NCI-H2227 (cell line): ENCODE data around the gene MYL6.

Source experiments
- DNase-seq: peaks from one replicate; lab custom pipeline; 2025; ENCODE audit not compliant: unreplicated experiment; lab: John Stamatoyannopoulos, UW

MYL6 gene

DNA sequence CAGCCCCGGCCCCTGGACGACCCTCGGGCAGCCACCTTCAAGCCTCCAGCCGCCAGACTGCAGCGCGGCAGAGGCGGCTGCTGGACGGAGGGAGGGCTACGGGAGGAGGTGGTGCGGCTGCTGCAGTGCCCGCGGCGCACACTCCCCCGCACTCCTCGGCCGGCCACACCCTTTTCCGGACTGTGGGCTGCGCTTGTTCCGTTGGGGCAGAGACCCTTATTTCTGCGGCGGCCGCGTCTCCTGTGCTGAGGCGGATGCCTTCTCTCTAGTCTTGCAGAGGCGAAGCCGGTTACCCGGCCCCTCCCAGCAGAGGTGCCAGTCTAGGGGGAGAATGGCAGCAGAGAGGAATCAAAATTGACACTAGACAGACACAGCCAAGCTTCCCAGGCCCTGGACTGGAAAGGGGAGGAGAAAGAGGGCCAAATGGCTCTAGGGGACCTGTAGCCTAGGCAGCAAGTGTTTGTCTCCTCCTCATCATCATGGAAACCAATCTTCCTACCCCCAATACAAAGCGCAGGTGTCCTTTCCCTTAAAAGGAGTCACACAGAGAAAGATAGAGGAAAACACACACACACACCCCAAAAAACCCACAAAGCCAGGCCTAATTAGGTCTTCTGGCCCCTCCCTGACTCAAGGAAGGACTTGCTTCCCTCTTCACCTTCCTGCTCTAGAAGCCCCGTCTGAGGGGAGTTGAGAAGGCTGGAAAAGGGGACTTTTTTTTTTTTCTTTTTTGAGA, 28.8 kb upstream of the MYL6 start:
- peak; percentile 71 for DNase-seq

DNA sequence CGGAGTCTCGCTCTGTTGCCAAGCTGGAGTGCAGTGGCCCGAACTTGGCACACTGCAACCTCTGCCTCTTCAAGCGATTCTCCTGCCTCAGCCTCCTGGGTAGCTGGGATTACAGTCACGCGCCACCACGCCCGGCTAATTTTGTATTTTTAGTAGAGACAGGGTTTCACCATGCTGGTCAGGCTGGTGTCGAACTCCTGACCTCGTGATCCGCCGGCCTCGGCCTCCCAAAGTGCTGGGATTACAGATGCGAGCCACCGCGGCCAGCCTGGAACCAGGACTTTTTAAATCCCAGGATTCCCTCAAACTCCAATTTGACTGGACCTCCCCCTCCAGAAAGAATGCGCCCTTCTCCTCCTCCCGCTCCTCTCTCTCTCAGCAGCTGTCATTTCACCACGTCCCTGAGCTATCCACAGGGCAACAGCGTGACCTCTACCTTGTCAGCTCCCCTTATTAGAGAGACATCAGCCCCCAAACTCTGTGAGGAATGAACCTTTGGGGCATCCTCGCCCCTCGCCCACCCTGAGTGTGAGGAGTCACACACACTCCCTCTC, 28.1 kb upstream of the MYL6 start:
- DNase-seq, result no peak

DNA sequence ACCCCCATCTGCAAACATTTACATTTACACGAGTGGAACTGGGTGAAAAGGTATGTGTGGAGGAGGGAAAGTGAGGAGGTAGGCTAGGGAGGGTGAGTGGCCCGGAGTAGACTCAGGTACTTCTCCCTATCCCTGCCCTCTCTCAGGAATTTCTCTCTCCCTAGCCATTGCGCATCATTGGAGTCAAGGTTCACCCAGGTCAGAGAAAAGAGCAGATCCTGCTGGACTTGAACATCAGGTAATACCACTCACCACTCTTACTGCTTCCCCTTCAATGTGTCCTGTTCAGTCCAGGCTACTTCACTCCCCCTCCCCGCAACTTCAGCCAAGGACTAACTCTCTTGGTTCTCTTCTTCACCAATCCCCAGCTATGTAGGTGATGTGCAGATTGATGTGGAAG, 27.3 kb upstream of the MYL6 start:
- no peak for DNase-seq

DNA sequence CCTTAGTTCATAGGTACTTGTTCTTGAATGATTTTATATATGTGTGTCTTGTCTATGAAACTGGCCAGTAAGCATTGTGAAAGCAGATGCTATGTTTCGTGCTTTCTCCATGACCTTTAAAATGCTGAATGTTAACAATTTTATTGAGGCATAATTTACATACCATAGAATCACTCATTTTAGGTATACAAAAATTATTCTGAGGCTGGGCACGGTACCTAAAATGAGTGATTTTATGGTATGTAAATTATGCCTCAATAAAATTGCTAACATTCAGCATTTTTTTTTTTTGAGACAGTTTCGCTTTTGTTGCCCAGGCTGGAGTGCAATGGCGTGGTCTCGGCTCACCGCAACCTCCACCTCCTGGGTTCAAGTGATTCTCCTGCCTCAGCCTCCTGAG, 23.3 kb upstream of the MYL6 start:
- no peak for DNase-seq

DNA sequence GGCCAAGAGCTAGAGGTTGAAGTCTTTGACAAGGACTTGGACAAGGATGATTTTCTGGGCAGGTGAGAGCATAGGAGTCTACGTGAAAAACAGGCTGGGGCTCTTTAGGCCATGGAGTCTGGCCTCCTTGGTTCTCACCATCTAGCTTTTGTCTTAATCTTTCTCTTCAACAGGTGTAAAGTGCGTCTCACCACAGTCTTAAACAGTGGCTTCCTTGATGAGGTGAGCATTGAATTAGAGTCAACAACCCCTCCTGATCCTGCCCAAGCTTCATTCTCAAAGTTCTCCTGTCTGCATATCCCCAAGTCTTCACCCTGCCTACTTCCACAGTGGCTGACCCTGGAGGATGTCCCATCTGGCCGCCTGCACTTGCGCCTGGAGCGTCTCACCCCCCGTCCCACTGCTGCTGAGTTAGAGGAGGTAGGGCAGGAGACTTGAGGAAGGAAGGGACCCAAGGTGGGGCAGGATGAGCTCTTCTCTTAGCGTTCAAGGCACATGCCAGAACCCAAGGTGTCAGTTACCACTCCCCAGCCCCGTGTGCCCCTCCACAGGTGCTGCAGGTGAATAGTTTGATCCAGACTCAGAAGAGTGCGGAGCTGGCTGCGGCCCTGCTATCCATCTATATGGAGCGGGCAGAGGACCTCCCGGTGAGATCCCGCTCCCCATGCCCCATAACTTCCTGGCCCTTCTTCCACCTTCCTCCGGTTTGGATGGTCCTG, 20.1 kb upstream of the MYL6 start:
- no peak for DNase-seq

DNA sequence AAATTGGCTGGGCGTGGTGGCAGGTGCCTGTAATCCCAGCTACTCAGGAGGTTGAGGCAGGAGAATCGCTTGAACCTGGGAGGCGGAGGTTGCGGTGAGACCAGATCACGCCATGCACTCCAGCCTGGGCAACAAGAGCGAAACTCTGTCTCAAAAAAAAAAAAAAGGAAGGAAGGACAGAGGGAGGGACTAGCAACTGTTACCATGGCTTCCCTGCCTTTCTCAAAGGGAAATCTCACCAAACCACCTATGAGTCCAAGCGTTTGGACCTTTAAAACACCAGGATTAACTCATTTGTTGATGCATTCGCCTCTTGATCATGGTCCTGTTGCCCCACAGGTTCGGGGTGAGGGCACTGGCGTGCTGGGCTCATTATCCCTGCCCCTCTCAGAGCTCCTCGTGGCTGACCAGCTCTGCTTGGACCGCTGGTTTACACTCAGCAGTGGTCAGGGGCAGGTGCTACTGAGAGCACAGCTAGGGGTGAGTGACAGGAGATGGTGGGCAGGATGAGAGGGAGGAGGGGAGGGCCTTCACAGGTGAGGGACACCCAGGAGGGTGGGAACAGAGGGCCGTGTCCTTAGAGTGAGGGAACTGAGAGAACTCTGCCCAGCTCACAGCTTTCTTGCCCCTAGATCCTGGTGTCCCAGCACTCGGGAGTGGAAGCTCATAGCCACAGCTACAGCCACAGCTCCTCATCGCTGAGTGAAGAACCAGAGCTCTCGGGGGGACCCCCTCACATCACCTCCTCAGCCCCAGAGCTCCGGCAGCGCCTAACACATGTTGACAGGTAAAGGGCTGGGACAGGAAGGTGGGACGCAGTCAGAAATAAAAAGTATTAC, 16.0 kb upstream of the MYL6 start:
- DNase-seq, result no peak

DNA sequence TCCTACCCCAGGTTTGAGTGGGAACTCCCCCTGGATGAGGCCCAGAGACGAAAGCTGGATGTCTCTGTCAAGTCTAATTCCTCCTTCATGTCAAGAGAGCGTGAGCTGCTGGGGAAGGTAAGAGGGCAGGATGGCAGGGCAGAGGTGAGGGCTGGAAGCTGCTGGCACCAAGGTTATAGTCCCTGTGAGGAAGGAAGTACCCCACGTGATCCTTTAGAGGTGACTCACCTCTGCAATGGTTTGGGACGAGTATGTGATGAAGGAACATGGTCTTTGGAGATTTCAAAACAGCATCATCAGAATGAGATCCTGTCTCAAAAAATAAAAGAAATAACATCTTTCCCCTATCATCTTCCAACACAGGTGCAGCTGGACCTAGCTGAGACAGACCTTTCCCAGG, 14.9 kb upstream of the MYL6 start:
- DNase-seq, result no peak

DNA sequence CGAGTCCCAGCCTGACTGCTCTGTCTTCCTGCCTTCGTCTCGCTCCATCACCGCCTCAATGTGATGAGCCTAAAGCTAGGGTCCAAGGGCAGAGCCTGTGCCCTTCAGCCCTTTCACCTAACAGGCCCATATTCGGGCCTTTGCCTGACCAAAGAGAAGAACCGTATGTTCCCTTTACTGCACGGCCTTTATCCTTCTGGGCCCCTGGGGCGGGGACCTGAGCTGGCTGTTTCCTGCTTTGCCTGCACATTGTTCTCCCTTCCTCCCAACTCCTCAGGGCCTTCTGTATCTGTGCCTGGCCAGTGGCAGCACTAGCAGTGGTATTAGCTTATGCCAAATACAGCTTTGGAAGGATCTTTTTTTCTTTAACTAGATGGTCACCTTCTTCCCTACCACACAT, 14.3 kb upstream of the MYL6 start:
- DNase-seq, result no peak

DNA sequence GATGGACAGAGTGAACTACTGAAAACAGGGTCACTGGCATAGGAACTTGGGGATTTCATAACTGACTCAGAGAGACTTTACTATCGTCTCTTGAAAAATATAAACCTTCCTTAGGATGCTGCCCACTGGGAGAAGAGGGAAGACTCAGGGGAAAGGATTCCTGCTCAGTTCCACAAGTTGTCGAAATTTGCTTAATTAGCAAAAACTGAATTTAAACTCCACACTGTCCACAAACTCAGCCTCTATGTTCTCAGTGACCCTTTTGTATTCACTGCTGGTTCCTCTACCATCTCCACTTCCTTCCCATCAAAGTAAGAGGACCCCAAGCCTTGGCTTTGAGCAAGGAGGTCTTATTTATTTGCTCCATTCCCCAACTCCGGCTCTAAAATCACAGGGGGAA, 12.9 kb upstream of the MYL6 start:
- DNase-seq, result no peak

DNA sequence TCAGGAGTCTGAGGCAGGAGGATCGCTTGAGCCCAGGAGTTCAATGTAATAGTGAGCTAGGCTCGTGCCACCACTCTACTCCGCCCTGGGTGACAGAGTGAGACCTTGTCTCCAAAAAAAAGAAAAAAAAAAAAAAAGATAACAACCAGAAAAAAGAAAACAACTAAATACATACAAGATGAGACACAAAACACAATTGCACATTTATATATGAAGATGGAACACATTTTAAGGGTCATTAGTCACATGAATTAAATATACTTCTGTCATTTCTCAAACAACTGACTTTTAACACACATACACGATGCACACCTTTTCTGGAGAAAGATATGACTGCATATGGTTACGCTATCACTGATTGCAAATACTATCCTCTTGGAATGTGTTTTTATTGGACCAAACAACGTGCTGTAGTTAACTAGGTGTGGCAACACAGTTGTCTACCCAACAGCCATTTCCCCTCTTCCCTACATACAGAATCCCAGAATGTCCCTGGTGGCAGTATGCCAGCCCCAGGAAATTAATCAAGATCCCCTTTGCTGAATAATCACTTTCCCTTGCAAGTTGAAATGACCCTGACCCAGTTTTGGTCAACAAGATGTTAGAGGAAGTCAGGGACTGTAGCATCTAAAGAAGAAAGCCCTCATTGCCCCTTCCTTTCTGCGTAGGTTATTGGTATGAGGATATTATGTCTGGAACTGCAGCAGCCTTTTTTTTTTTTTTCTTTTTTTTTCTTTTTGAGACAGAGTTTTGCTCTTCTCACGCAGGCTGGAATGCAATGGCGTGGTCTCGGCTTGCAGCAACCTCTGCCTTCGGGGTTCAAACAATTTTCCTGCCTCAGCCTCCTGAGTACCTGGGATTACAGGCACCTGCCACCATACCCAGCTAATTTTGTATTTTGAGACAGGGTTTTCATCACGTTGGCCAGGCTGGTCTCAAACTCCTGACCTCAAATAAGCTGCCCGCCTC, 11.4 kb upstream of the MYL6 start:
- no peak for DNase-seq

DNA sequence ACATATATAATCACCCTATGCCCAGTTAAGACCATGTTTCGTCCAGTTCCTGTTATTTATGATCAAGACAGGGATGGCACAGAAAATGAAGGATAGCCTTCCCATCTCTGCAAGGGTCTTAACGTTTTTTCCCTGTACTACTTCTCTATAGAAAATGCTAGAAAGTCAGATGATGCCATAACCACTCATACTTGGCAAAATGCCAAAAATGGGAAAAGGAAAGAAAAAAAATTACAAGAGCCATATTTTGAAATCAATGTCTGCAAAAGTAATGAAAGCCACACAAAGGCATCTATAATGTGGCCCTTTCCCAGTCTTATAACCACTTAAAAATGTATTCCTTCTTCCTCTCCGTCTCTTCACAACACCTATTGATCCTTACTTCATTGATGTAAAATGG, 7.6 kb upstream of the MYL6 start:
- DNase-seq, result peak; percentile 17

DNA sequence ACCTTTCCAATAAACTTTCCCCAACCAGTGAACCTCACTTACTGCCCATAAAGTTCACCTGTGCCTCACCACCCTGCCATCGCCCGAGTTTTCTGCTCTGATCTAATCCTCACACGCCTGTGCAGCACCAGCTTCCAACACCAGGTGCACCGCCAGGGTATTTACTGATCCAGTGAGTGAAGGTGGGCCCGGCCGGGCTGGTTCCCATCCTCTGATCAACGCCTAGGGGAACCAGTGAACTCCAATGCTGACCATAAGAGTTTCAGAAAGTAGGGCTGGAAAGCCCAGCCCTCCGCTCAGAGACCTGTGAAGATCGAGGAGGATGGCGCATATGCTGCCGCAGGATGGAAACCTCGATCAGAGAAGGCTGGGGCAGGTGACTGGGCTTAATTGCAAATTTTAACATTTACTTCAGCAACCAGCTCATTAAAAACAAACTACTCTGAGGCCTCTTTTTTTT, 6.5 kb upstream of the MYL6 start:
- peak; percentile 52 for DNase-seq

DNA sequence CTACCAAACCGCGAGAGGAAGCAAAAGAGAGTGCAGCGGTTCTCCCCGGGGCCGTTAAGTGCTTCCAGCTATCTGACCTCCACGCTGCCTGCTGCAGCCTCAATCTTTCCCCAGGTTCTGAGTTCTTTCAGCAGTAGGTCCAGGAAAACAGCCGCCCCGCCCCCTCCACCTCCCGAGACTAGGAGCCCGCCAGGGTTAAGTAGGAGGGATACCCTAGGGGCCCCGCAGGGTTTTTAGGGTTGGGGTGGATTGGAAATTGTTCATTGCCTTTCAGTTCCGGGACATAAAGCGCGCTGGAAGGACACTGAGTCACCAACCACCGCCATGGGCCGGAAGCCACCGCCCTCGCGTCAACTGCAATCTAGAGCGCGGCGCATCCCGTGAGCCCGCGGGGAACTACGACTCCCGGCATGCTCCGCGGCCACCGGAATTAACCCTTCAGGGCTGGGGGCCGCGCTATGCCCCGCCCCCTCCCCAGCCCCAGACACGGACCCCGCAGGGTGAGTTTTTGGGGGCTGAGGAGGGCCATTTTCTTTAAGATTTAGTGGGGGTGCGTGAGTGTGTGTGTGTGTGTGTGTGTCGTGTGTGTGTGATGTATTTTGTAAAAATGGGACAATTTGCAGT, 5.9 kb upstream of the MYL6 start, which contains the start of gene MYL6B:
MYL6B (plus strand) TSS at position 456 of the 624 bp plus-strand sequence. CDS start 1,332 bp downstream, outside the sequence.
- DNase-seq, result peak; percentile 90

DNA sequence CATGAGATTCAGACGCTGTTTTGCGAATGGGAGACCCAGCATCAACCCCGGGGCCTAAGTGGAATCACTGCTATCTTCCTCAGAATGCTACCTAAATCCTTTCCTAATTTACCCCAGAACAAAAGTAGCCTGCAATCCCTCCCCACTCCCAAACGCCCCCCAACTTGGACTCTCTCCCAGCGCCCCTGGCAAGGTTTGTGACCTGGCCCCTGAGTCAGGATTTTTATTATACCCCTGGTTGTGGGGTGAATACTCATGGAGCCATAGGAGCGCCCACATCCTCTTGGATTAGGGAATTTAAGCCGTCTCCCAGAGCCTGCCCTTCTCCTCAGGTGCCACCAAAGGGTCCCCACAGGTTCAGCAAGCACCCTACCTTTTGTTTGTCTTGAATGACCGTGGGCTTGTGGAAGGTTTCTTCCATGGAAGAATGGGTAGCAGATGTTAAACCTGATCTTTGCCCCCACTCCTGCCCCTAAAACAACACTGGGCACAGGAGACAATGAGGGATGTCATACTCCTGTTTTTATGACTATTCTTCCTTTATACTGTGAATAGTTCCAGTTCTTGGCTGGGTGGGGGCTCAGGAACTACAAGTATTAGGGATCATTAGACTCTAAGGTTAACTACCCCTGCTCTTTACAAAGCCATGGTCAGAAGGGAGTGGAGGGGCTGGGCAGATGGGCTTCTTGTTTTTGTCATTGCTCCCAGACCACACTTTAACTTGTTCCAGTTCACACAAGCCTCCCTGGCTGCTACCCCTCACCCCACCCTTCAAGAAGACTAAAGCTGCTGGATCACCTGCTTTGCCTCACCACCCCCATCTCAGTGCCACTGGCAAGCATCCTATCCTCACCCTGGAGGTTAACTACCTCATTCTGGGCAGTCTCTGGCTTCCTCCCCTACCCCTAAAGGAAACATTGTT, 5.1 kb upstream of the MYL6 start:
- DNase-seq, result no peak

DNA sequence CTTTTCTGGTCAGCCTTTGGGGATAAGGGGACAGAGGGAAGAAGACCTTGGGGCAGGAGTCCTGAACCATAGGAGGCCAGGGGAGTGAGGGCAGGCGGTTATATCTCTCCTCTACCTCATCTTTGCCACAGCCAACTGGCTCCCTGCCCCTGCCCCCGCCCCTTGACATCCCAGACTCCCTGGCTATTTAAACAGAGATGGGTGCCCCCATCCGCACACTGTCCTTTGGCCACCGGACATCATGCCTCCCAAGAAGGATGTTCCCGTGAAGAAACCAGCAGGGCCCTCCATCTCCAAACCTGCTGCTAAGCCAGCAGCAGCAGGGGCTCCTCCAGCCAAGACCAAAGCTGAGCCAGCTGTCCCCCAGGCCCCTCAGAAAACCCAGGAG, 4.5 kb upstream of the MYL6 start:
- DNase-seq, result no peak

DNA sequence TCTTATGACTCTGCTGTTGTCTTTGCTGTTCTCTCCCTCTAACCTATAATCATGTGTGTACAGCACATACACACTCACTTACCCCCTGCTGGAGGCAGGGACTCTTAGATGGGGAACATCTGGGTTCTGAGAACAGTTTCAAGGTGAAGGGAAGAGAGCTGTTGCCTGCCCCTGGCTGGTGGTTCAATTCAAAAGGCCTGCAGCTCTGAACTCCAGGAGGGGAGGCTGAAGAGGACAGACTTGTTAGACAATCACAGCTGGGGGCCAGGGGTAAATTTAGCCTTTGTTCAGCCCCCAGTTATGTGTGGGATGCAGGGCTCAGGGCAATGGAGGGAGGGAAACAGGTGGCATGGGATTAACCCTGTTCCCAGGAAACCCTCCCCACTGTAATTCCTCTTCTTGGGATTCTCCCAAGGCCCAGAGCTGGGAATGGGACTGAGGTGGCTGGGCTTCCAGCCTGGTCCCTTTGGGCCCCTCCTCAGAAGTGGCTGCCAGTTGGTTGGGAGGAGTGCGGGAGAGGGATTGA, 3.9 kb upstream of the MYL6 start:
- peak; percentile 87 for DNase-seq

DNA sequence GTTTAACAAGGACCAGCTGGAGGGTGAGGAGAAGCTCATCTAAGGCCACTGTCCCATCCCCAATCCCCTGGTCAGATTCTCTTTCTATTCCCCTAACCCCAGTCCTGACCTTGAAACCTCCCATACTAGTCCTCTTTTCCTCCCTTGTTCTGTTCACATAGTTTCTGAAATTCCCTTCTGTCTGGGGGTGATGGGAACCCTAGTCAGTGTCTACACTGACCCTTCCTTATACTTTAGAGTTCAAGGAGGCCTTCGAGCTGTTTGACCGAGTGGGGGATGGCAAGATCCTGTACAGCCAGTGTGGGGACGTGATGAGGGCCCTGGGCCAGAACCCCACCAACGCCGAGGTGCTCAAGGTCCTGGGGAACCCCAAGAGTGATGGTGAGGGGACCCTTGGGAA, 3.3 kb upstream of the MYL6 start:
- DNase-seq, result no peak

DNA sequence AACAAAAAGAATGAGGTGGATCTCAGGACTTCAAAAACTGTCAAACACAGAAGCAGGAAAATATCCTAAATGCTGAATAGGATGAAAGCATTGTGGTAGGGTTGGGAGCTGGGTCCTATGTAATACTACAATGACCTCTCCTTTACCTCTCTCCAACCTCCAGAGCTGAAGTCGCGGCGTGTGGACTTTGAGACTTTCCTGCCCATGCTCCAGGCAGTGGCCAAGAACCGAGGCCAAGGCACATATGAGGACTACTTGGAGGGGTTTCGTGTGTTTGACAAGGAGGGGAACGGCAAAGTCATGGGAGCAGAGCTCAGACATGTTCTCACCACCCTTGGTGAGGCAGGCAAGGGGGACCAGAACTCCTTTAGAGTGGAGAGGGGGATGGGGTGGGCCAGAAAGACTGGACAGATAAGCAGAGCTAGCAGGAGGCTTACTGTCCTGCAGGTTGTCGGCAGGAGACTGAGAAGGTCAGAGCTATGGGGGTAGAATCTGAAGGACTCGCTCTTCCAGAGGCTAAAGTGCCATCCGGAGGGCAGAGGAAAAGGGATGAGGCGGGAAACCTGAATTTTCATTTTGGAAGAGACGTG, 2.8 kb upstream of the MYL6 start:
- DNase-seq, result no peak
